GM18858 (cell line): Measurements from ENCODE around the gene IL17F.
"Not testable (repeated sequence)": the region's sequence is repeated elsewhere in the genome, so short reads cannot be mapped to it uniquely, and the experiment has no call there.

Source experiments
- ATAC-seq: cut with Tn5 transposase; IDR thresholded peaks from one replicate; pipeline ENCODE4 v1.9.1; 2021; ENCODE audit not compliant: unreplicated experiment

IL17F gene

GRCh38 chr6:52249078-52249477 lies 4.8 kb upstream of the IL17F start:
- no peak for ATAC-seq

GRCh38 chr6:52245425-52245824 lies 1.1 kb upstream of the IL17F start:
- ATAC-seq: no peak

- ATAC-seq: no peak
Observed at GRCh38 chr6:52243282-52243893, 912 bp downstream of the IL17F start.

GRCh38 chr6:52241819-52242218 lies 2.5 kb downstream of the IL17F start:
- ATAC-seq: no peak

- peak; percentile 82 for ATAC-seq
Observed at GRCh38 chr6:52233975-52234823, 10.1 kb downstream of the IL17F start.

- ATAC-seq: no peak
Observed at GRCh38 chr6:52233005-52233404, 11.3 kb downstream of the IL17F start.

GRCh38 chr6:52231406-52232127 lies 12.7 kb downstream of the IL17F start:
- ATAC-seq: no peak

GRCh38 chr6:52230685-52231084 lies 13.6 kb downstream of the IL17F start:
- no peak for ATAC-seq

- peak; percentile 100 for ATAC-seq
Observed at GRCh38 chr6:52227495-52227894, 16.8 kb downstream of the IL17F start.

- ATAC-seq: peak; percentile 68
Observed at GRCh38 chr6:52221302-52221701, 23.0 kb downstream of the IL17F start.

GRCh38 chr6:52217761-52218160 lies 26.5 kb downstream of the IL17F start:
- ATAC-seq: no peak

GRCh38 chr6:52216932-52217575 lies 27.2 kb downstream of the IL17F start:
- ATAC-seq: peak; percentile 65

- no peak for ATAC-seq
Observed at GRCh38 chr6:52215787-52216186, 28.5 kb downstream of the IL17F start.

- ATAC-seq: no peak
Observed at GRCh38 chr6:52213127-52213526, 31.2 kb downstream of the IL17F start.

GRCh38 chr6:52210227-52210626 lies 34.1 kb downstream of the IL17F start:
- ATAC-seq: peak; percentile 78

GRCh38 chr6:52209770-52210169 lies 34.5 kb downstream of the IL17F start:
- peak; percentile 43 for ATAC-seq

GRCh38 chr6:52208612-52209011 lies 35.7 kb downstream of the IL17F start:
- ATAC-seq: no peak

GRCh38 chr6:52207066-52207465 lies 37.2 kb downstream of the IL17F start:
- no peak for ATAC-seq

GRCh38 chr6:52201493-52201892 lies 42.8 kb downstream of the IL17F start:
- ATAC-seq: no peak

GRCh38 chr6:52201046-52201445 lies 43.3 kb downstream of the IL17F start:
- no peak for ATAC-seq

- ATAC-seq: not testable (repeated sequence)
Observed at GRCh38 chr6:52200088-52200487, 44.2 kb downstream of the IL17F start.
